ENCODE measurements around the gene C1orf159.
A peak's percentile ranks its signal among the peaks of the same experiment; 100 is the strongest.

Gene C1orf159

GRCh38 chr1:1132956-1133750 lies 17.3 kb upstream of the C1orf159 start:
- no peak for DNase-seq (ENCODE audit: low read depth in 2 of 2, low spot score in 1 of 2)

GRCh38 chr1:1132042-1132950 lies 16.4 kb upstream of the C1orf159 start:
- no peak for DNase-seq (ENCODE audit: low read depth in 2 of 2, low spot score in 1 of 2)

- DNase-seq (ENCODE audit: low read depth in 2 of 2, low spot score in 1 of 2) = no peak
These were observed 14.6 kb upstream of the C1orf159 start for GRCh38 chr1:1130206-1131120.

- DNase-seq (ENCODE audit: low read depth in 2 of 2, low spot score in 1 of 2) = no peak
These were observed 13.5 kb upstream of the C1orf159 start for GRCh38 chr1:1129381-1129821.

- no peak for DNase-seq (ENCODE audit: low read depth in 2 of 2, low spot score in 1 of 2)
These were observed 12.7 kb upstream of the C1orf159 start for GRCh38 chr1:1128454-1129139.

- no peak for DNase-seq (ENCODE audit: low read depth in 2 of 2, low spot score in 1 of 2)
These were observed 11.9 kb upstream of the C1orf159 start for GRCh38 chr1:1127551-1128451.

- DNase-seq (ENCODE audit: low read depth in 2 of 2, low spot score in 1 of 2) = no peak
These were observed 10.1 kb upstream of the C1orf159 start for GRCh38 chr1:1125945-1126344.

GRCh38 chr1:1124786-1125642 lies 9.1 kb upstream of the C1orf159 start:
- DNase-seq (ENCODE audit: low read depth in 2 of 2, low spot score in 1 of 2) = no peak

GRCh38 chr1:1124508-1124785 lies 8.6 kb upstream of the C1orf159 start:
- no peak for DNase-seq (ENCODE audit: low read depth in 2 of 2, low spot score in 1 of 2)

- no peak for DNase-seq (ENCODE audit: low read depth in 2 of 2, low spot score in 1 of 2)
These were observed 8.0 kb upstream of the C1orf159 start for GRCh38 chr1:1123581-1124507.

GRCh38 chr1:1122981-1123480 lies 7.1 kb upstream of the C1orf159 start:
- no peak for DNase-seq (ENCODE audit: low read depth in 2 of 2, low spot score in 1 of 2)

GRCh38 chr1:1122078-1122811 lies 6.4 kb upstream of the C1orf159 start:
- peak; percentile 56 to 74 for DNase-seq (ENCODE audit: low read depth in 2 of 2, low spot score in 1 of 2)

GRCh38 chr1:1121611-1122077 lies 5.8 kb upstream of the C1orf159 start:
- DNase-seq (ENCODE audit: low read depth in 2 of 2, low spot score in 1 of 2) = no peak

- no peak for DNase-seq (ENCODE audit: low read depth in 2 of 2, low spot score in 1 of 2)
These were observed 5.1 kb upstream of the C1orf159 start for GRCh38 chr1:1120866-1121591.

- DNase-seq (ENCODE audit: low read depth in 2 of 2, low spot score in 1 of 2) = no peak
These were observed 4.2 kb upstream of the C1orf159 start for GRCh38 chr1:1120096-1120495.

- no peak for DNase-seq (ENCODE audit: low read depth in 2 of 2, low spot score in 1 of 2)
These were observed 3.5 kb upstream of the C1orf159 start for GRCh38 chr1:1119272-1119890.

Data from stimulated activated CD8-positive, alpha-beta memory T cell treated with anti-CD3 and anti-CD28 coated beads, Interleukin-4, amount 100 ng/mL, for 1 hour (primary cell).